Hepatocyte (in vitro differentiated cells): ENCODE data around the gene ARMC8. TPM values are rescaled to one million over a fixed set of nuclear protein-coding genes. Genes with fewer than 3 reads are reported as not detected.
"Not testable (repeated sequence)": the region's sequence is repeated elsewhere in the genome, so short reads cannot be mapped to it uniquely, and the experiment has no call there.

ENCODE experiments used
- DNase-seq: peaks from one replicate; pipeline ENCODE4 v3.0.0-alpha.2; 2016; ENCODE audit warnings: low spot score
- H2AFZ ChIP-seq: fragments of 200-600 bp; sonication (generic); 2 replicates; pipeline ENCODE4 v1.6.0; 2016; ENCODE audit warnings: antibody characterized with exemption, mild to moderate bottlenecking
- H3K27ac ChIP-seq: fragments of 200-600 bp; sonication (generic); 2 replicates; pipeline ENCODE4 v1.5.1; 2016; ENCODE audit warnings: mild to moderate bottlenecking
- H3K27me3 ChIP-seq: fragments of 200-600 bp; sonication (generic); 2 replicates; pipeline ENCODE4 v1.6.1; 2016
- H3K36me3 ChIP-seq: fragments of 200-600 bp; sonication (generic); replicated peaks from 2 replicates; pipeline ENCODE4 v1.5.1; 2016; ENCODE audit warnings: low read depth; ENCODE audit not compliant: insufficient read depth
- H3K4me1 ChIP-seq: fragments of 200-600 bp; sonication (generic); 2 replicates; pipeline ENCODE4 v1.5.1; 2016; ENCODE audit warnings: mild to moderate bottlenecking, moderate library complexity; ENCODE audit not compliant: insufficient read depth
- H3K4me2 ChIP-seq: fragments of 200-600 bp; sonication (generic); 2 replicates; pipeline ENCODE4 v1.6.0; 2016
- H3K4me3 ChIP-seq: fragments of 200-600 bp; sonication (generic); 2 replicates; pipeline ENCODE4 v1.5.1; 2016; ENCODE audit warnings: mild to moderate bottlenecking
- H3K79me2 ChIP-seq: fragments of 200-600 bp; sonication (generic); 2 replicates; pipeline ENCODE4 v1.6.0; 2017; ENCODE audit warnings: mild to moderate bottlenecking
- H3K9me2 ChIP-seq: fragments of 200-600 bp; sonication (generic); replicated peaks from 2 replicates; pipeline ENCODE4 v1.6.0; 2017; ENCODE audit warnings: mild to moderate bottlenecking; ENCODE audit not compliant: insufficient read depth
- H3K9me3 ChIP-seq: fragments of 200-600 bp; sonication (generic); 2 replicates; pipeline ENCODE4 v1.5.1; 2016; ENCODE audit warnings: low read depth, mild to moderate bottlenecking
- H4K20me1 ChIP-seq: fragments of 200-600 bp; sonication (generic); 2 replicates; pipeline ENCODE4 v1.6.0; 2016; ENCODE audit warnings: mild to moderate bottlenecking; ENCODE audit not compliant: insufficient read depth, poor library complexity, severe bottlenecking
- EZH2 ChIP-seq: fragments of 200-600 bp; sonication (generic); IDR thresholded peaks from 2 replicates; pipeline ENCODE4 v1.6.1; 2016; ENCODE audit warnings: antibody characterized with exemption, mild to moderate bottlenecking, borderline replicate concordance
- EZH2phosphoT487 ChIP-seq: fragments of 200-600 bp; sonication (generic); IDR thresholded peaks from one replicate; pipeline ENCODE4 v1.6.1; 2018; ENCODE audit warnings: antibody characterized with exemption, mild to moderate bottlenecking, low read depth, moderate library complexity; ENCODE audit not compliant: unreplicated experiment, severe bottlenecking
- WGBS: methylation state at CpG from one replicate; pipeline ENCODE4 v1.1.6; 2016; ENCODE audit warnings: low lambda C conversion rate; ENCODE audit errors: missing lambda C conversion rate; 5-methylcytosine and 5-hydroxymethylcytosine counted together
- polyA plus RNA-seq: library from polyadenylated mRNA; unstranded; fragments of >200 nt; fragmentation: Nextera tagmentation; extraction: Ambion mirVana; gene quantifications from 2 replicates; pipeline ENCODE4 v1.2.1, GENCODE V29; 2016
- total RNA-seq: library from RNA; depleted of rRNA; stranded (reverse); fragments of >200 nt; gene quantifications from 2 replicates; pipeline ENCODE4 v1.2.3, GENCODE V29; 2014
- TF ChIP-seq, protein P1 (sequence below): fragments of 200-600 bp; sonication (generic); IDR thresholded peaks from 2 replicates; pipeline ENCODE4 v1.5.1; 2016; ENCODE audit warnings: antibody characterized with exemption, mild to moderate bottlenecking; ENCODE audit not compliant: poor library complexity

ARMC8 gene
- total and polyA plus RNA-seq, 2 experiments from 2014 or later, result 46.4 to 52.4 TPM

GRCh38 chr3:138140940-138141339 lies 46.2 kb upstream of the ARMC8 start:
- no peak for TF ChIP-seq EZH2phosphoT487
- TF ChIP-seq EZH2, result no peak
- TF ChIP-seq, protein P1, sequence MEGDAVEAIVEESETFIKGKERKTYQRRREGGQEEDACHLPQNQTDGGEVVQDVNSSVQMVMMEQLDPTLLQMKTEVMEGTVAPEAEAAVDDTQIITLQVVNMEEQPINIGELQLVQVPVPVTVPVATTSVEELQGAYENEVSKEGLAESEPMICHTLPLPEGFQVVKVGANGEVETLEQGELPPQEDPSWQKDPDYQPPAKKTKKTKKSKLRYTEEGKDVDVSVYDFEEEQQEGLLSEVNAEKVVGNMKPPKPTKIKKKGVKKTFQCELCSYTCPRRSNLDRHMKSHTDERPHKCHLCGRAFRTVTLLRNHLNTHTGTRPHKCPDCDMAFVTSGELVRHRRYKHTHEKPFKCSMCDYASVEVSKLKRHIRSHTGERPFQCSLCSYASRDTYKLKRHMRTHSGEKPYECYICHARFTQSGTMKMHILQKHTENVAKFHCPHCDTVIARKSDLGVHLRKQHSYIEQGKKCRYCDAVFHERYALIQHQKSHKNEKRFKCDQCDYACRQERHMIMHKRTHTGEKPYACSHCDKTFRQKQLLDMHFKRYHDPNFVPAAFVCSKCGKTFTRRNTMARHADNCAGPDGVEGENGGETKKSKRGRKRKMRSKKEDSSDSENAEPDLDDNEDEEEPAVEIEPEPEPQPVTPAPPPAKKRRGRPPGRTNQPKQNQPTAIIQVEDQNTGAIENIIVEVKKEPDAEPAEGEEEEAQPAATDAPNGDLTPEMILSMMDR, result no peak
- Histone ChIP-seq H3K4me1 (no peaks in the 10 kb centered on the region), H4K20me1 (no peaks in the 10 kb centered on the region), H3K27ac (no peak overlapping the region), H3K9me2 (no peaks in the 10 kb centered on the region), H3K4me2 (no peak overlapping the region), H3K36me3 (no peaks in the 10 kb centered on the region), H3K79me2 (no peaks in the 10 kb centered on the region), H3K4me3 (no peak overlapping the region), H2AFZ (no peak overlapping the region), H3K9me3 (no peaks in the 10 kb centered on the region), H3K27me3 (no peaks in the 10 kb centered on the region)
- no peak for DNase-seq

GRCh38 chr3:138142181-138142580 lies 44.9 kb upstream of the ARMC8 start:
- H3K4me2 ChIP-seq, H3K79me2 ChIP-seq, H3K27me3 ChIP-seq, H3K4me3 ChIP-seq, H2AFZ ChIP-seq, H3K9me2 ChIP-seq, H3K36me3 ChIP-seq, DNase-seq, H4K20me1 ChIP-seq, H3K9me3 ChIP-seq, H3K4me1 ChIP-seq, H3K27ac ChIP-seq: not testable (repeated sequence)
- 96% methylated on average over 3 of the region's 3 CpGs for WGBS

DNA sequence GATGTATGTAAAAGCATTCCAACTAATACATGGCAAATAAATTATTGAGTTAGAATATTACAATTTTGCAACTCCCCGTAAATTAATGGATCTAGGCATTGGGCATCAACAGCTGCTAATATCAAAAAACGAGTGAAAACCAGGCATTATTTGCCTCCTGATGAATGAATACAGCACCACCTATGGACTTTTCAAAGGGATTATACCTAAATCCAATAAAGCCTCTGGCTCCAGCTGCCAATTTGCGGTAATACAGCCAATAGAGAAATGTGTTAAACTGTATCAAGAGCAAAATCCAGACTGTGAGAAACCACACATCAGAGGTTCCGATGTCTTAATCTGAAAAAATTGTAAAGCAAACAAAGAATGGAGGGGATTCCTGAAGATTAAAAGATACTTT lies 38.6 kb upstream of the ARMC8 start:
- H3K4me1 ChIP-seq, result no peaks in the 10 kb centered on the region
- WGBS, result 78% methylated on average over 4 of the region's 4 CpGs

DNA sequence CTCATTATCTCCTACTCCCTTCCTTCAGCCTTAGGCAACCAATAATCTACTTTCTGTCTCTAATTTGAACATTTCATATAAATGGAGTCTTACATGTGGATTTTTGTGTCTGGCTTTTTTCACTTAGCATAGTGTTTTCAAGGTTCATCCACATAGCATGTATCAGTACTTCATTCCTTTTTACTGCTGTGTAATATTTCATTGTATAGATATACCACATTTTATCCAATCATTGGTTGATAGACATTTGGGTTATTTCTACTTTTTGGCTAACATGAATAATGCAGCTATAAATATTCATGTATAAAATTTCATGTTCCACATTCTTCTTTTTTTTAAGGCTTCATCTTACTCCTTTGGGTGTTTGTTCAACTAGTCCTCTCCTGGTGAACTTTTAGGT lies 32.6 kb upstream of the ARMC8 start:
- Histone ChIP-seq H3K4me1 (no peaks in the 10 kb centered on the region), H4K20me1 (no peaks in the 10 kb centered on the region), H3K27me3 (no peaks in the 10 kb centered on the region), H3K9me2 (no peaks in the 10 kb centered on the region), H2AFZ (no peak overlapping the region), H3K36me3 (no peaks in the 10 kb centered on the region), H3K27ac (no peak overlapping the region), H3K4me3 (no peak overlapping the region), H3K79me2 (no peaks in the 10 kb centered on the region), H3K4me2 (no peak overlapping the region), H3K9me3 (no peaks in the 10 kb centered on the region)
- DNase-seq, result no peak
- TF ChIP-seq, protein P1, result no peak
- no peak for TF ChIP-seq EZH2
- no peak for TF ChIP-seq EZH2phosphoT487

More for the DNA sequence above, 38.6 kb upstream of the ARMC8 start:
- H3K27ac ChIP-seq, result no peak overlapping the region
- H2AFZ ChIP-seq, result no peak overlapping the region
- DNase-seq, result no peak
- H3K9me2 ChIP-seq, result no peaks in the 10 kb centered on the region
- H3K79me2 ChIP-seq, result no peaks in the 10 kb centered on the region
- no peaks in the 10 kb centered on the region for H3K27me3 ChIP-seq
- no peak for TF ChIP-seq EZH2
- no peak for TF ChIP-seq EZH2phosphoT487
- TF ChIP-seq, protein P1, result no peak
- H3K4me3 ChIP-seq, result no peak overlapping the region
- H3K9me3 ChIP-seq, result no peaks in the 10 kb centered on the region
- no peaks in the 10 kb centered on the region for H4K20me1 ChIP-seq
- no peak overlapping the region for H3K4me2 ChIP-seq
- no peaks in the 10 kb centered on the region for H3K36me3 ChIP-seq
